Liver (tissue), 9 donors: ENCODE data around the gene RBKS. TPM values are rescaled to one million over a fixed set of nuclear protein-coding genes. Genes with fewer than 3 reads are reported as not detected.

Source experiments
- DNase-seq: peaks from one replicate; pipeline ENCODE4 v3.0.0-alpha.2; 2017; ENCODE audit warnings: low spot score
- H3K27ac ChIP-seq, 2 donors: one replicate each; pipeline ENCODE4 v1.7.0; 2013; ENCODE audit warnings: inconsistent platforms in 2 of 2, low read length in 2 of 2, control low read depth in 1 of 2, low read depth in 1 of 2, mild to moderate bottlenecking in 1 of 2
- H3K27me3 ChIP-seq, 4 donors: one replicate each; pipeline versions ENCODE4 v1.6.1 to v1.7.0; 2013; ENCODE audit warnings: low read length in 3 of 4, inconsistent platforms in 1 of 4, mild to moderate bottlenecking in 1 of 4, moderate library complexity in 1 of 4; ENCODE audit not compliant: control insufficient read depth in 4 of 4, insufficient read depth in 4 of 4
- H3K36me3 ChIP-seq, 4 donors: one replicate each; pipeline versions ENCODE4 v1.6.1 to v1.7.0; 2013; ENCODE audit warnings: low read length in 3 of 4, mild to moderate bottlenecking in 3 of 4, low read depth in 1 of 4, moderate library complexity in 1 of 4; ENCODE audit not compliant: control insufficient read depth in 4 of 4, insufficient read depth in 3 of 4
- H3K4me1 ChIP-seq, 4 donors: one replicate each; pipeline versions ENCODE4 v1.6.1 to v1.7.0; 2013; ENCODE audit warnings: low read length in 3 of 4, mild to moderate bottlenecking in 3 of 4, moderate library complexity in 1 of 4; ENCODE audit not compliant: control insufficient read depth in 4 of 4, insufficient read depth in 4 of 4
- H3K4me3 ChIP-seq, 3 donors: one replicate each; pipeline versions ENCODE4 v1.6.1 to v1.7.0; 2013; ENCODE audit warnings: low read length in 3 of 3, control low read depth in 1 of 3, low read depth in 1 of 3, mild to moderate bottlenecking in 1 of 3
- H3K9ac ChIP-seq, 2 donors: one replicate each; pipeline ENCODE4 v1.7.0; 2013; ENCODE audit warnings: low read length in 2 of 2, mild to moderate bottlenecking in 2 of 2, moderate library complexity in 2 of 2, control low read depth in 1 of 2, low read depth in 1 of 2
- H3K9me3 ChIP-seq, 4 donors: one replicate each; pipeline versions ENCODE4 v1.6.1 to v1.7.0; 2013; ENCODE audit warnings: low read length in 3 of 4; ENCODE audit not compliant: control insufficient read depth in 4 of 4
- ATF3 ChIP-seq: IDR thresholded peaks from 2 replicates; pipeline ENCODE4 v1.6.1; 2016; ENCODE audit warnings: antibody characterized with exemption
- CTCF ChIP-seq: fragments of 150-350 bp; IDR thresholded peaks from 2 replicates; pipeline ENCODE4 v1.5.1; 2017; ENCODE audit warnings: improper control_type of control experiment, low read depth, low read length; ENCODE audit not compliant: missing input control
- EGR1 ChIP-seq, 2 donors: IDR thresholded peaks; 2 replicates each; pipeline ENCODE4 v1.6.1; 2016 to 2018; ENCODE audit warnings: antibody characterized with exemption in 2 of 2, low read depth in 2 of 2
- FOXA1 ChIP-seq: IDR thresholded peaks from 2 replicates; pipeline ENCODE4 v1.6.1; 2016; ENCODE audit warnings: antibody characterized with exemption
- FOXA2 ChIP-seq: IDR thresholded peaks from 2 replicates; pipeline ENCODE4 v1.6.1; 2016; ENCODE audit warnings: antibody characterized with exemption
- HNF4A ChIP-seq, 2 donors: conservative IDR thresholded peaks; 2 replicates each; pipeline ENCODE4 v1.6.1; 2016; ENCODE audit warnings: antibody characterized with exemption in 2 of 2, mild to moderate bottlenecking in 2 of 2
- HNF4G ChIP-seq: IDR thresholded peaks from 2 replicates; pipeline ENCODE4 v1.6.1; 2016; ENCODE audit warnings: antibody characterized with exemption
- JUND ChIP-seq, 2 donors: IDR thresholded peaks; 2 replicates each; pipeline ENCODE4 v1.6.1; 2016; ENCODE audit warnings: antibody characterized with exemption in 2 of 2
- MAX ChIP-seq: IDR thresholded peaks from 2 replicates; pipeline ENCODE4 v1.6.1; 2016; ENCODE audit warnings: antibody characterized with exemption
- NR2F2 ChIP-seq: IDR thresholded peaks from 2 replicates; pipeline ENCODE4 v1.6.1; 2016; ENCODE audit warnings: antibody characterized with exemption
- REST ChIP-seq: IDR thresholded peaks from 2 replicates; pipeline ENCODE4 v1.6.1; 2016; ENCODE audit warnings: antibody characterized with exemption, mild to moderate bottlenecking
- RXRA ChIP-seq, 2 donors: IDR thresholded peaks; 2 replicates each; pipeline ENCODE4 v1.6.1; 2017 to 2018; ENCODE audit warnings: antibody characterized with exemption in 2 of 2, mild to moderate bottlenecking in 1 of 2
- SP1 ChIP-seq: IDR thresholded peaks from 2 replicates; pipeline ENCODE4 v1.6.1; 2018; ENCODE audit warnings: antibody characterized with exemption, mild to moderate bottlenecking
- TAF1 ChIP-seq: conservative IDR thresholded peaks from 2 replicates; pipeline ENCODE4 v1.6.1; 2016; ENCODE audit warnings: antibody characterized with exemption, mild to moderate bottlenecking
- YY1 ChIP-seq: IDR thresholded peaks from 2 replicates; pipeline ENCODE4 v1.6.1; 2016; ENCODE audit warnings: antibody characterized with exemption, mild to moderate bottlenecking
- ZBTB33 ChIP-seq: IDR thresholded peaks from 2 replicates; pipeline ENCODE4 v1.6.1; 2016; ENCODE audit warnings: antibody characterized with exemption
- WGBS: extraction: QIAGEN DNeasy Blood & Tissue Kit; methylation state at CpG from one replicate; pipeline ENCODE4 v1.1.7; 2013; 5-methylcytosine and 5-hydroxymethylcytosine counted together
- polyA plus RNA-seq, 2 donors: library from polyadenylated mRNA; stranded (reverse) in 1 of 2; unstranded in 1 of 2; fragments of 200-250 nt in 1 of 2; fragments of >200 nt in 1 of 2; fragmentation: Nextera tagmentation in 1 of 2; extraction: Ambion mirVana in 1 of 2; gene quantifications; one replicate each; pipeline versions ENCODE4 v1.2.1 to v1.2.3, GENCODE V29; 2013 to 2015
- total RNA-seq, 2 donors: library from RNA; depleted of rRNA; stranded (reverse); fragments of >200 nt; gene quantifications; one replicate each; pipeline ENCODE4 v1.2.3, GENCODE V29; 2014
- donor health status: healthy.
- donor health status: healthy.
- donor health status: healthy.
- donor health status: healthy.
- donor health status: healthy.

The RBKS gene
- total and polyA plus RNA-seq, 4 donors, result 6.3 to 18.8 (median 15.2) TPM

- no peak for TF ChIP-seq ATF3
Observed at GRCh38 chr2:27904405-27904665, 14.1 kb upstream of the RBKS start (continued).

- Histone ChIP-seq H3K4me1 (no peaks in the 10 kb centered on the region), H3K9me3 (no peaks in the 10 kb centered on the region), H3K36me3 (no peaks in the 10 kb centered on the region), H3K27me3 (no peaks in the 10 kb centered on the region), H3K4me3 (no peak overlapping the region), H3K9ac (no peak overlapping the region), H3K27ac (no peak overlapping the region)
- 96% methylated on average over 10 of the region's 10 CpGs for WGBS
- DNase-seq, result no peak
- no peak for TF ChIP-seq YY1
- no peak for TF ChIP-seq CTCF
- TF ChIP-seq FOXA2, result no peak
Observed at GRCh38 chr2:27903649-27904404, 13.6 kb upstream of the RBKS start.

GRCh38 chr2:27903018-27903417 is 12.8 kb upstream of the RBKS start:
- no peak for DNase-seq
- no peaks in the 10 kb centered on the region for H3K4me1 ChIP-seq
- TF ChIP-seq FOXA1 (no peak), ZBTB33 (no peak), NR2F2 (no peak), TAF1 (no peak), HNF4G (no peak), JUND (IDR thresholded peaks at IDR 0.05) (no peak), REST (no peak), FOXA2 (no peak), HNF4A (conservative IDR thresholded peaks at IDR 0.05) (no peak), SP1 (no peak), MAX (no peak), YY1 (no peak), EGR1 (IDR thresholded peaks at IDR 0.05; ENCODE audit: low read depth in 2 of 2) (no peak), ATF3 (no peak), RXRA (IDR thresholded peaks at IDR 0.05) (no peak)
- H3K27me3 ChIP-seq, result no peaks in the 10 kb centered on the region
- no peak overlapping the region for H3K9ac ChIP-seq
- H3K4me3 ChIP-seq, result no peak overlapping the region
- H3K27ac ChIP-seq, result no peak overlapping the region
- WGBS, result 90% methylated on average over 2 of the region's 2 CpGs
- no peaks in the 10 kb centered on the region for H3K9me3 ChIP-seq
- no peaks in the 10 kb centered on the region for H3K36me3 ChIP-seq
